ENCODE data around the gene NHSL2. TPM values are rescaled to one million over a fixed set of nuclear protein-coding genes. Genes with fewer than 3 reads are reported as not detected.

Gene NHSL2
- total RNA-seq, 1 experiment from 2014 or later: not detected

DNA sequence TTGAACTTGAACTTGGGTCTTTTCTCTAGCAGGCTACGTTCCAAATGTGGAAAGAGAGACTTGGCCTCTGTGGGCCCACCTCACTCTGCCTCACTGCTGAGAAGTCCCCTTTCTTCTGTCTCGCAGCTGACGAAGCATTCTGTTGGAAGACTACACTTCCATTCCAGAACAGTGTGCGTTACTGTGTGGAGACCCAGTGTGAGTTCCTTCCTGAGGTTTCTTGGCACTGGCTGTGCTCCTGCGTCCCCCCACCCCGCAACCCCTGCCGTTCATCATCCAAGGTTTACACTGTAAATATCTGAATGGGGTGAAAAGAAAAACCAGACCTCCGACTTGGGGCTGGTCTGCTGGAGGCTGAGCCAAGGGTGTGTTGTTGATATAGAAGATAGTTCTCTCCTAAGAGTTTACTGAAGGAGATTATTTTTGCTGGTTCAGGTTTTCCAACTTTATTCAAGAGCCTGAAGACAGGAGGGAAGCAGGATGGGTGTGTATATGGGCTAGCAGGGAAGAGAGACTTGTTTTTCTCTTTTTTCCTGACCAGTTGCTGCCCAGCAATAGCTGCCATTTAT is 34.7 kb downstream of the NHSL2 start:
- Histone ChIP-seq H3K4me1 (replicated peaks; ENCODE audit: insufficient read depth) (no peaks in the 10 kb centered on the region), H3K27me3 (ENCODE audit: insufficient read depth, low read depth) (peaks cover 26% of the 10 kb centered on the region; the same call in 1 of the 2 replicates), H3K4me3 (no peak overlapping the region), H3K9me2 (ENCODE audit: insufficient read depth) (no peaks in the 10 kb centered on the region), H3K27ac (no peak overlapping the region), H3K4me2 (no peak overlapping the region), H3K79me2 (ENCODE audit: low read depth) (no peaks in the 10 kb centered on the region), H3F3A (ENCODE audit: insufficient read depth, low read depth) (no peaks in the 10 kb centered on the region), H3K9me3 (ENCODE audit: insufficient read depth, low read depth) (no peaks in the 10 kb centered on the region), H2AFZ (no peak overlapping the region), H3K36me3 (ENCODE audit: low read depth) (no peaks in the 10 kb centered on the region), H4K20me1 (ENCODE audit: insufficient read depth) (no peaks in the 10 kb centered on the region)
- intact Hi-C loops (cut with micrococcal nuclease; ENCODE audit: unreplicated experiment): no loop called here
- BruUV-seq (replicated peaks): no TSS peak
- ChIA-PET CTCF (no interaction called here), POLR2A (ENCODE audit: unreplicated experiment) (no interaction called here)
- TF ChIP-seq, protein P1, sequence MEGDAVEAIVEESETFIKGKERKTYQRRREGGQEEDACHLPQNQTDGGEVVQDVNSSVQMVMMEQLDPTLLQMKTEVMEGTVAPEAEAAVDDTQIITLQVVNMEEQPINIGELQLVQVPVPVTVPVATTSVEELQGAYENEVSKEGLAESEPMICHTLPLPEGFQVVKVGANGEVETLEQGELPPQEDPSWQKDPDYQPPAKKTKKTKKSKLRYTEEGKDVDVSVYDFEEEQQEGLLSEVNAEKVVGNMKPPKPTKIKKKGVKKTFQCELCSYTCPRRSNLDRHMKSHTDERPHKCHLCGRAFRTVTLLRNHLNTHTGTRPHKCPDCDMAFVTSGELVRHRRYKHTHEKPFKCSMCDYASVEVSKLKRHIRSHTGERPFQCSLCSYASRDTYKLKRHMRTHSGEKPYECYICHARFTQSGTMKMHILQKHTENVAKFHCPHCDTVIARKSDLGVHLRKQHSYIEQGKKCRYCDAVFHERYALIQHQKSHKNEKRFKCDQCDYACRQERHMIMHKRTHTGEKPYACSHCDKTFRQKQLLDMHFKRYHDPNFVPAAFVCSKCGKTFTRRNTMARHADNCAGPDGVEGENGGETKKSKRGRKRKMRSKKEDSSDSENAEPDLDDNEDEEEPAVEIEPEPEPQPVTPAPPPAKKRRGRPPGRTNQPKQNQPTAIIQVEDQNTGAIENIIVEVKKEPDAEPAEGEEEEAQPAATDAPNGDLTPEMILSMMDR (conservative IDR thresholded peaks at IDR 0.05): no peak
- no peak for TF ChIP-seq EZH2 (IDR thresholded peaks at IDR 0.05; ENCODE audit: low read depth)
- no peak for DNase-seq

GRCh38 chrX:71949363-71949762 is 38.7 kb downstream of the NHSL2 start:
- H3K36me3 ChIP-seq (ENCODE audit: low read depth): no peaks in the 10 kb centered on the region
- intact Hi-C loops (cut with micrococcal nuclease; ENCODE audit: unreplicated experiment): no loop called here
- H3K79me2 ChIP-seq (ENCODE audit: low read depth): no peaks in the 10 kb centered on the region
- ChIA-PET POLR2A (ENCODE audit: unreplicated experiment) (no interaction called here), CTCF (no interaction called here)
- H3K4me3 ChIP-seq: no peak overlapping the region
- H3K27ac ChIP-seq: no peak overlapping the region
- no peaks in the 10 kb centered on the region for H4K20me1 ChIP-seq (ENCODE audit: insufficient read depth)
- H3K9me2 ChIP-seq (ENCODE audit: insufficient read depth): no peaks in the 10 kb centered on the region
- no peaks in the 10 kb centered on the region for H3K4me1 ChIP-seq (replicated peaks; ENCODE audit: insufficient read depth)
- H3K4me2 ChIP-seq: no peak overlapping the region
- no peaks in the 10 kb centered on the region for H3K9me3 ChIP-seq (ENCODE audit: insufficient read depth, low read depth)
- H3F3A ChIP-seq (ENCODE audit: insufficient read depth, low read depth): no peaks in the 10 kb centered on the region
- no TSS peak for BruUV-seq (replicated peaks)
- H3K27me3 ChIP-seq (ENCODE audit: insufficient read depth, low read depth): peaks cover 34% of the 10 kb centered on the region; the same call in 1 of the 2 replicates
- DNase-seq: no peak
- no peak overlapping the region for H2AFZ ChIP-seq
- TF ChIP-seq EZH2 (IDR thresholded peaks at IDR 0.05; ENCODE audit: low read depth): no peak
- TF ChIP-seq, protein P1 (conservative IDR thresholded peaks at IDR 0.05): no peak

DNA sequence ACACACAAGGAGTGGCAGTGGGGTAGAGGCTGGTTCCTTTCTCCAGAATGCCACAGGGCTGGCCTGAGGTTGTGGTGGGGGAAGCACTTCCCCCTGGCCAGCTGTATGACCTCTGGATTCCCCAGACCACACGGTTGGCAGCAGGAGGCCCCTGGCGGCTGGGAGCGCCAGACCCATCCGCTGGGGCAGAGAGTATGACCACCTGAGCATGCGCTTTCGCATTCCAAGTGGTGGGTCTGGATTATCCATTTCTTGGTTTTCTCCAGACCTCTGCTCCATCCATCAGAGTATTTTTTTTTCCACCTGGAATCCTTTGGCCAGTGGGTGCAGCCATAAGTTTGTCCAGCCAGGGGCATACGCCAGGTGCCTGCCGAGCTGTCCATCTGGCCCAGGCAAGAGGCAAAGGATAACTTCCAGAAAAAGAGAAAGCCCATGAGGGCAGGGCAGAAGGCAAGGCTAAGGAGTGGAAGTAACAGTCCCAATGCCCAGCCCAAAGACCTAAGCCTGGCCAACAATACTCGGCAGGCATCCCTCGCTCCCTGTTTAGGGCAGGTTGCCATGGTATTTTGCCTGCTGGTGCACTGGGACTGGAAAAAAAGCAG is 39.3 kb downstream of the NHSL2 start:
- TF ChIP-seq EZH2 (IDR thresholded peaks at IDR 0.05; ENCODE audit: low read depth): no peak
- TF ChIP-seq, protein P1 (conservative IDR thresholded peaks at IDR 0.05): no peak
- Histone ChIP-seq H3K9me3 (ENCODE audit: insufficient read depth, low read depth) (no peaks in the 10 kb centered on the region), H3F3A (ENCODE audit: insufficient read depth, low read depth) (no peaks in the 10 kb centered on the region), H3K4me1 (replicated peaks; ENCODE audit: insufficient read depth) (no peaks in the 10 kb centered on the region), H3K9me2 (ENCODE audit: insufficient read depth) (no peaks in the 10 kb centered on the region), H3K4me3 (no peak overlapping the region), H3K27me3 (ENCODE audit: insufficient read depth, low read depth) (peaks cover 34% of the 10 kb centered on the region; the same call in 1 of the 2 replicates), H3K4me2 (no peak overlapping the region), H3K36me3 (ENCODE audit: low read depth) (no peaks in the 10 kb centered on the region), H4K20me1 (ENCODE audit: insufficient read depth) (no peaks in the 10 kb centered on the region), H3K27ac (no peak overlapping the region), H3K79me2 (ENCODE audit: low read depth) (no peaks in the 10 kb centered on the region), H2AFZ (no peak overlapping the region)
- intact Hi-C loops (cut with micrococcal nuclease; ENCODE audit: unreplicated experiment): no loop called here
- no peak for DNase-seq
- BruUV-seq (replicated peaks): no TSS peak
- ChIA-PET CTCF (no interaction called here), POLR2A (ENCODE audit: unreplicated experiment) (no interaction called here)

All from PC-9 (cell line).